SK-N-MC (cell line): Measurements from ENCODE around the gene UBQLN4.

Experiments used
- EZH2 ChIP-seq: fragments of 200-600 bp; sonication (generic); IDR thresholded peaks from one replicate; pipeline ENCODE4 v1.6.1; 2017; ENCODE audit warnings: antibody characterized with exemption
- FOXP2 ChIP-seq: optimal IDR thresholded peaks from 2 replicates; pipeline ENCODE3; 2011; ENCODE audit warnings: mild to moderate bottlenecking, moderate library complexity; ENCODE audit not compliant: insufficient read depth; ENCODE audit errors: extremely low read length, control extremely low read depth
- POLR2AphosphoS5 ChIP-seq: IDR thresholded peaks from 2 replicates; pipeline ENCODE4 v1.6.1; 2012; ENCODE audit warnings: mild to moderate bottlenecking, low read depth, low read length, borderline replicate concordance

DNA sequence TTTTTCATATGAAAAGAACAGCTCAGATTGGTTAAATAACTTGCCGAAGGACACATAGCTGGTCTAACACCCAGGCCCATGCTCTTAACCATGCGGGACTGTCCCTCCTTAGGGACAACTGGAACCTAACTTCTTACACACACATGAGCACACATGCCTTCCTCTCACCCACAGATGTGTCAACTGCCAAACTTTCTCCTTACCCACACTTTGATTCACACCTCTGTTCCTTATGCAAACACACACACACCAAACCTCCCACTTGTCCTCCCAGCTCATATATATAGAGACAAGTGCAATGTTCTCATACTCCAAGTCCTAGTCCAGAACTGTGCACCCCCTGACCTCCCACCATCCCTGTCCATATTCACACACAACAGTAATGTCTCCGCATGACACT, 11.6 kb upstream of the UBQLN4 start:
- TF ChIP-seq EZH2 (no peak), POLR2AphosphoS5 (no peak), FOXP2 (no peak)
